ENCODE data around the gene MAPK10.

The MAPK10 gene

GRCh38 chr4:86151196-86151595 is 208.7 kb downstream of the MAPK10 start:
- no peaks in the 10 kb centered on the region for H3K36me3 ChIP-seq (ENCODE audit: control insufficient read depth in 1 of 2, insufficient read depth in 2 of 2, low read length in 2 of 2)
- no peak overlapping the region for H4K8ac ChIP-seq (ENCODE audit: low read depth, low read length)
- H4K12ac ChIP-seq (ENCODE audit: low read depth, low read length): no peak overlapping the region
- no peak overlapping the region for H2BK120ac ChIP-seq (ENCODE audit: insufficient read depth, low read length, poor library complexity)
- no peak for DNase-seq
- no peaks in the 10 kb centered on the region for H3K4me1 ChIP-seq (ENCODE audit: control insufficient read depth in 1 of 2, insufficient read depth in 2 of 2, low read length in 2 of 2)
- H2AFZ ChIP-seq (ENCODE audit: insufficient read depth, low read length, poor library complexity): no peak overlapping the region
- WGBS (ENCODE audit: extremely low coverage, insufficient coverage, insufficient read length): no CpG with 5 or more reads among the region's 3 CpGs
- H2AK5ac ChIP-seq (ENCODE audit: low read length): no peak overlapping the region
- no peak overlapping the region for H3K4me3 ChIP-seq (ENCODE audit: low read depth, low read length)
- H3K79me2 ChIP-seq (ENCODE audit: control insufficient read depth, insufficient read depth, low read length, poor library complexity): no peaks in the 10 kb centered on the region
- H3K79me1 ChIP-seq (ENCODE audit: low read length): no peaks in the 10 kb centered on the region
- H3K9me3 ChIP-seq (ENCODE audit: insufficient read depth, low read depth, low read length): no peaks in the 10 kb centered on the region
- H3K9ac ChIP-seq (ENCODE audit: low read length): no peak overlapping the region
- H3K27ac ChIP-seq (ENCODE audit: low read depth, low read length): no peak overlapping the region
- no peak overlapping the region for H3K23ac ChIP-seq (ENCODE audit: low read length)
- H3K27me3 ChIP-seq (ENCODE audit: insufficient read depth, low read length): no peaks in the 10 kb centered on the region
- no peak overlapping the region for H3K14ac ChIP-seq (ENCODE audit: low read length)
- H2BK12ac ChIP-seq (ENCODE audit: low read length): no peak overlapping the region
- no peak overlapping the region for H3K4me2 ChIP-seq (ENCODE audit: low read length)
- H3K4ac ChIP-seq (ENCODE audit: low read depth, low read length): no peak overlapping the region
- H4K91ac ChIP-seq (ENCODE audit: low read depth, low read length): no peak overlapping the region
- H2BK5ac ChIP-seq (ENCODE audit: low read depth, low read length, poor library complexity): no peak overlapping the region
- H3K18ac ChIP-seq (ENCODE audit: low read length): no peak overlapping the region

- no peak for DNase-seq
- Histone ChIP-seq H3K36me3 (ENCODE audit: control insufficient read depth in 1 of 2, insufficient read depth in 2 of 2, low read length in 2 of 2) (no peaks in the 10 kb centered on the region), H3K9me3 (ENCODE audit: insufficient read depth, low read depth, low read length) (no peaks in the 10 kb centered on the region), H3K23ac (ENCODE audit: low read length) (no peak overlapping the region), H3K27ac (ENCODE audit: low read depth, low read length) (no peak overlapping the region), H3K14ac (ENCODE audit: low read length) (no peak overlapping the region), H4K91ac (ENCODE audit: low read depth, low read length) (no peak overlapping the region), H2BK120ac (ENCODE audit: insufficient read depth, low read length, poor library complexity) (no peak overlapping the region), H3K9ac (ENCODE audit: low read length) (no peak overlapping the region), H3K4me3 (ENCODE audit: low read depth, low read length) (no peak overlapping the region), H4K8ac (ENCODE audit: low read depth, low read length) (no peak overlapping the region), H2BK12ac (ENCODE audit: low read length) (no peak overlapping the region), H3K79me2 (ENCODE audit: control insufficient read depth, insufficient read depth, low read length, poor library complexity) (no peaks in the 10 kb centered on the region), H4K12ac (ENCODE audit: low read depth, low read length) (no peak overlapping the region), H3K18ac (ENCODE audit: low read length) (no peak overlapping the region), H2AK5ac (ENCODE audit: low read length) (no peak overlapping the region), H3K4me2 (ENCODE audit: low read length) (no peak overlapping the region), H2AFZ (ENCODE audit: insufficient read depth, low read length, poor library complexity) (no peak overlapping the region), H3K27me3 (ENCODE audit: insufficient read depth, low read length) (no peaks in the 10 kb centered on the region), H2BK5ac (ENCODE audit: low read depth, low read length, poor library complexity) (no peak overlapping the region), H3K4me1 (ENCODE audit: control insufficient read depth in 1 of 2, insufficient read depth in 2 of 2, low read length in 2 of 2) (no peaks in the 10 kb centered on the region), H3K4ac (ENCODE audit: low read depth, low read length) (no peak overlapping the region), H3K79me1 (ENCODE audit: low read length) (no peaks in the 10 kb centered on the region)
- no CpG with 5 or more reads among the region's 1 CpG for WGBS (ENCODE audit: extremely low coverage, insufficient coverage, insufficient read length)
Observed at GRCh38 chr4:86141161-86141560, 218.7 kb downstream of the MAPK10 start.

GRCh38 chr4:86132468-86132867 is 227.4 kb downstream of the MAPK10 start:
- H3K9me3 ChIP-seq (ENCODE audit: insufficient read depth, low read depth, low read length): no peaks in the 10 kb centered on the region
- peaks cover 0 to 2% of the 10 kb centered on the region in 2 experiments for H3K4me1 ChIP-seq (ENCODE audit: control insufficient read depth in 1 of 2, insufficient read depth in 2 of 2, low read length in 2 of 2)
- H2BK12ac ChIP-seq (ENCODE audit: low read length): no peak overlapping the region
- no peaks in the 10 kb centered on the region for H3K79me2 ChIP-seq (ENCODE audit: control insufficient read depth, insufficient read depth, low read length, poor library complexity)
- no peaks in the 10 kb centered on the region for H3K36me3 ChIP-seq (ENCODE audit: control insufficient read depth in 1 of 2, insufficient read depth in 2 of 2, low read length in 2 of 2)
- no peak overlapping the region for H3K27ac ChIP-seq (ENCODE audit: low read depth, low read length)
- no peak overlapping the region for H3K14ac ChIP-seq (ENCODE audit: low read length)
- no peak overlapping the region for H2AK5ac ChIP-seq (ENCODE audit: low read length)
- H2BK120ac ChIP-seq (ENCODE audit: insufficient read depth, low read length, poor library complexity): no peak overlapping the region
- no peak overlapping the region for H3K4ac ChIP-seq (ENCODE audit: low read depth, low read length)
- H3K79me1 ChIP-seq (ENCODE audit: low read length): no peaks in the 10 kb centered on the region
- no peak overlapping the region for H4K8ac ChIP-seq (ENCODE audit: low read depth, low read length)
- H4K91ac ChIP-seq (ENCODE audit: low read depth, low read length): no peak overlapping the region
- no peak overlapping the region for H3K9ac ChIP-seq (ENCODE audit: low read length)
- H3K18ac ChIP-seq (ENCODE audit: low read length): no peak overlapping the region
- H2BK5ac ChIP-seq (ENCODE audit: low read depth, low read length, poor library complexity): no peak overlapping the region
- DNase-seq: no peak
- whole genome bisulfite sequencing (ENCODE audit: extremely low coverage, insufficient coverage, insufficient read length): no CpG with 5 or more reads among the region's 4 CpGs
- H3K27me3 ChIP-seq (ENCODE audit: insufficient read depth, low read length): no peaks in the 10 kb centered on the region
- H2AFZ ChIP-seq (ENCODE audit: insufficient read depth, low read length, poor library complexity): no peak overlapping the region
- no peak overlapping the region for H3K23ac ChIP-seq (ENCODE audit: low read length)
- H4K12ac ChIP-seq (ENCODE audit: low read depth, low read length): no peak overlapping the region
- no peak overlapping the region for H3K4me2 ChIP-seq (ENCODE audit: low read length)
- no peak overlapping the region for H3K4me3 ChIP-seq (ENCODE audit: low read depth, low read length)

- Histone ChIP-seq H3K79me1 (ENCODE audit: low read length) (no peaks in the 10 kb centered on the region), H3K4me3 (ENCODE audit: low read depth, low read length) (no peak overlapping the region), H3K4me2 (ENCODE audit: low read length) (no peak overlapping the region)
Observed at GRCh38 chr4:86131456-86131855, 228.4 kb downstream of the MAPK10 start.

More at GRCh38 chr4:86131456-86131855, 228.4 kb downstream of the MAPK10 start:
- no CpG with 5 or more reads among the region's 2 CpGs for WGBS (ENCODE audit: extremely low coverage, insufficient coverage, insufficient read length)
- Histone ChIP-seq H3K4ac (ENCODE audit: low read depth, low read length) (no peak overlapping the region), H4K91ac (ENCODE audit: low read depth, low read length) (no peak overlapping the region), H3K4me1 (ENCODE audit: control insufficient read depth in 1 of 2, insufficient read depth in 2 of 2, low read length in 2 of 2) (peaks cover 0 to 2% of the 10 kb centered on the region in 2 experiments), H4K8ac (ENCODE audit: low read depth, low read length) (no peak overlapping the region), H4K12ac (ENCODE audit: low read depth, low read length) (no peak overlapping the region), H3K9ac (ENCODE audit: low read length) (no peak overlapping the region), H2AFZ (ENCODE audit: insufficient read depth, low read length, poor library complexity) (no peak overlapping the region), H3K79me2 (ENCODE audit: control insufficient read depth, insufficient read depth, low read length, poor library complexity) (no peaks in the 10 kb centered on the region), H3K27ac (ENCODE audit: low read depth, low read length) (no peak overlapping the region), H2AK5ac (ENCODE audit: low read length) (no peak overlapping the region), H3K27me3 (ENCODE audit: insufficient read depth, low read length) (no peaks in the 10 kb centered on the region), H2BK5ac (ENCODE audit: low read depth, low read length, poor library complexity) (no peak overlapping the region), H2BK120ac (ENCODE audit: insufficient read depth, low read length, poor library complexity) (no peak overlapping the region), H3K36me3 (ENCODE audit: control insufficient read depth in 1 of 2, insufficient read depth in 2 of 2, low read length in 2 of 2) (no peaks in the 10 kb centered on the region), H3K23ac (ENCODE audit: low read length) (no peak overlapping the region), H2BK12ac (ENCODE audit: low read length) (no peak overlapping the region), H3K18ac (ENCODE audit: low read length) (no peak overlapping the region), H3K9me3 (ENCODE audit: insufficient read depth, low read depth, low read length) (no peaks in the 10 kb centered on the region), H3K14ac (ENCODE audit: low read length) (no peak overlapping the region)
- no peak for DNase-seq
